Measurements from ENCODE around the gene PPL.

DNA sequence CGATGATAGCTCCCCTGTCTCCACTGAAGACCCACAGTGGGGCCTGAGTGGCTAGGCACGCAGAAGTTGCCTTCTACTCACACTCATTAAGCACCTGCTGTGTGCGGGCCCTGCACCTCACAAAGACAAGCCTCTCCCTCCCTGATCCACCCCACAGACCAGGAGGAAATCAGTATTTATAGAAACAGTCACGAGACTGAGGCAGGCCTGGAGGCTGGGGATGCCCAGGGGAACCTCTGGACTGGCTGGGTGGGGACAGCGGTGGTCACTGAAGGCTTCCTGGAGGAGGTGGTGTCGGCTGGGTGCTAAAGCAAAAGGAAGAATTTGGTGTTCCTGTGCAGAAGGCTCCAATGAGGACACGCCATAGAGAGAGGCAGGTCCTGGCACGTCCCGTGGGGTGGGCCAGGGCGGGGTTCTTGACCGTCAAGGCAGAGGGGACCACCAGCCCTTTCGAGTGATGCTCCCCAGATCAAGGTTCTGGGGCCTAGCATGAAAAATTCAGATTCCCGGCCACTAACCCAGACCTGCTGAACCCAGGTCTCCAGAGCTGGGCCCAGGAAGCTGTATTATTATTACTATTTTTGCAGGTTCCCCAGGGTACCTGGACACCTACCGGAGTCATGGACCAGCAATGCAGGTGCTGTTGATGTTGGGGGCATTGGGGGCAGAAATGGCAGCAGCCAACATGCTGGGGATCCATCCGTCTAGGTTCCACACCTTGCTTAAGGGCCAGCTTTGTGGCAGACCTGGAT lies 23.0 kb downstream of the PPL start:
- TF ChIP-seq CTCF (IDR thresholded peaks at IDR 0.05): no peak
- TF ChIP-seq POLR2A (IDR thresholded peaks at IDR 0.05): no peak

Measured in right lobe of liver (tissue), 4 donors.